ENCODE results near the gene NKAIN2.

DNA sequence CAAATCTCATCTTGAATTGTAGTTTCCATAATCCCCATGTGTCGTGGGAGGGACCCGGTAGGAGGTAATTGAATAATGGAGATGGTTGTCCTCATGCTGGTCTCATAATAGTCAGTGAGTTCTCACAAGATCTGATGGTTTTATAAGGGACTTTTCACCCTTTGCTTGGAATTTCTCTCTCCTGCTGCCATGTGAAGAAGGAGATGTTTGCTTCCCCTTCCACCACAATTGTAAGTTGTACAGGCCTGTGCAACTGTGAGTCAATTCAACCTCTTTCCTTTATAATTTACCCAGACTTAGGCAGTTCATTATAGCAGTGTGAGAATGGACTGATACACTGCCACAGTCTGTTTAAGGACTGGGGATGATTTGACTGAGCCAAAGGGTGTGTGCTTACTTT lies 44.7 kb downstream of the NKAIN2 start:
- TF ChIP-seq, protein P1, sequence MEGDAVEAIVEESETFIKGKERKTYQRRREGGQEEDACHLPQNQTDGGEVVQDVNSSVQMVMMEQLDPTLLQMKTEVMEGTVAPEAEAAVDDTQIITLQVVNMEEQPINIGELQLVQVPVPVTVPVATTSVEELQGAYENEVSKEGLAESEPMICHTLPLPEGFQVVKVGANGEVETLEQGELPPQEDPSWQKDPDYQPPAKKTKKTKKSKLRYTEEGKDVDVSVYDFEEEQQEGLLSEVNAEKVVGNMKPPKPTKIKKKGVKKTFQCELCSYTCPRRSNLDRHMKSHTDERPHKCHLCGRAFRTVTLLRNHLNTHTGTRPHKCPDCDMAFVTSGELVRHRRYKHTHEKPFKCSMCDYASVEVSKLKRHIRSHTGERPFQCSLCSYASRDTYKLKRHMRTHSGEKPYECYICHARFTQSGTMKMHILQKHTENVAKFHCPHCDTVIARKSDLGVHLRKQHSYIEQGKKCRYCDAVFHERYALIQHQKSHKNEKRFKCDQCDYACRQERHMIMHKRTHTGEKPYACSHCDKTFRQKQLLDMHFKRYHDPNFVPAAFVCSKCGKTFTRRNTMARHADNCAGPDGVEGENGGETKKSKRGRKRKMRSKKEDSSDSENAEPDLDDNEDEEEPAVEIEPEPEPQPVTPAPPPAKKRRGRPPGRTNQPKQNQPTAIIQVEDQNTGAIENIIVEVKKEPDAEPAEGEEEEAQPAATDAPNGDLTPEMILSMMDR (IDR thresholded peaks at IDR 0.05; ENCODE audit: extremely low read depth in 1 of 2, insufficient read depth in 1 of 2, low read depth in 1 of 2, low read length in 2 of 2), result no peak
- TF ChIP-seq POLR2AphosphoS5 (IDR thresholded peaks at IDR 0.05; ENCODE audit: insufficient read depth, low read depth, low read length) (no peak), POLR2A (IDR thresholded peaks at IDR 0.05; ENCODE audit: low read depth, low read length) (no peak)
